SK-N-MC (cell line): Measurements from ENCODE around the gene BTC.
"Not testable (repeated sequence)": the region's sequence is repeated elsewhere in the genome, so short reads cannot be mapped to it uniquely, and the experiment has no call there.

Experiments used
- DNase-seq: peaks from one replicate; pipeline ENCODE4 v3.0.0-alpha.2; 2011; ENCODE audit warnings: low read depth, low spot score
- H3K27ac ChIP-seq: fragments of 200-600 bp; sonication (generic); 2 replicates; pipeline ENCODE4 v1.5.1; 2016; ENCODE audit warnings: mixed run types
- H3K36me3 ChIP-seq: fragments of 200-600 bp; sonication (generic); 2 replicates; pipeline ENCODE4 v1.6.1; 2017; ENCODE audit warnings: antibody characterized with exemption, low read length, mixed read lengths; ENCODE audit not compliant: insufficient read depth
- H3K4me3 ChIP-seq: fragments of 200-600 bp; sonication (generic); 2 replicates; pipeline ENCODE4 v1.5.1; 2016
- H3K9ac ChIP-seq: fragments of 200-600 bp; sonication (generic); 2 replicates; pipeline ENCODE4 v1.8.0; 2017; ENCODE audit warnings: mixed run types, mixed read lengths; ENCODE audit not compliant: insufficient read length
- H3K9me3 ChIP-seq: fragments of 200-600 bp; sonication (generic); 2 replicates; pipeline ENCODE4 v1.6.1; 2017; ENCODE audit warnings: low read depth, mild to moderate bottlenecking, antibody characterized with exemption, low read length, moderate library complexity, mixed read lengths
- EZH2 ChIP-seq: fragments of 200-600 bp; sonication (generic); IDR thresholded peaks from one replicate; pipeline ENCODE4 v1.6.1; 2017; ENCODE audit warnings: antibody characterized with exemption
- FOXP2 ChIP-seq: optimal IDR thresholded peaks from 2 replicates; pipeline ENCODE3; 2011; ENCODE audit warnings: mild to moderate bottlenecking, moderate library complexity; ENCODE audit not compliant: insufficient read depth; ENCODE audit errors: extremely low read length, control extremely low read depth
- POLR2AphosphoS5 ChIP-seq: IDR thresholded peaks from 2 replicates; pipeline ENCODE4 v1.6.1; 2012; ENCODE audit warnings: mild to moderate bottlenecking, low read depth, low read length, borderline replicate concordance

The BTC gene

GRCh38 chr4:74794382-74795010, at the start of gene BTC:
BTC (minus strand) TSS chr4:74794523; CDS start chr4:74794325, 198 bp downstream.
- no peak within 1 kb of the TSS for H3K4me3 ChIP-seq
- H3K9me3 ChIP-seq: no peaks in the 10 kb centered on the region
- H3K9ac ChIP-seq: no peak within 1 kb of the TSS
- TF ChIP-seq FOXP2 (no peak), POLR2AphosphoS5 (no peak), EZH2 (no peak)
- no peak within 1 kb of the TSS for H3K27ac ChIP-seq
- H3K36me3 ChIP-seq: no peaks in the 10 kb centered on the region
- DNase-seq: no peak

- Histone ChIP-seq H3K4me3 (no peak overlapping the region), H3K9me3 (no peaks in the 10 kb centered on the region), H3K36me3 (no peaks in the 10 kb centered on the region), H3K9ac (no peak overlapping the region), H3K27ac (no peak overlapping the region)
- DNase-seq: no peak
- TF ChIP-seq EZH2 (no peak), POLR2AphosphoS5 (no peak), FOXP2 (no peak)
Measured at GRCh38 chr4:74840936-74841509, 46.7 kb upstream of the BTC start.

GRCh38 chr4:74838746-74839370, 44.5 kb upstream of the BTC start:
- H3K36me3 ChIP-seq: no peaks in the 10 kb centered on the region
- no peak for DNase-seq
- TF ChIP-seq EZH2 (no peak), FOXP2 (no peak), POLR2AphosphoS5 (no peak)

GRCh38 chr4:74830928-74831327, 36.6 kb upstream of the BTC start:
- no peak overlapping the region for H3K4me3 ChIP-seq
- no peak overlapping the region for H3K9ac ChIP-seq
- TF ChIP-seq EZH2 (no peak), FOXP2 (no peak), POLR2AphosphoS5 (no peak)
- DNase-seq: no peak
- H3K27ac ChIP-seq: no peak overlapping the region
- no peaks in the 10 kb centered on the region for H3K9me3 ChIP-seq
- no peaks in the 10 kb centered on the region for H3K36me3 ChIP-seq

More at GRCh38 chr4:74838746-74839370, 44.5 kb upstream of the BTC start:
- H3K9me3 ChIP-seq: no peaks in the 10 kb centered on the region
- no peak overlapping the region for H3K4me3 ChIP-seq
- no peak overlapping the region for H3K27ac ChIP-seq
- no peak overlapping the region for H3K9ac ChIP-seq

GRCh38 chr4:74823194-74823593, 28.9 kb upstream of the BTC start:
- no peak for DNase-seq
- Histone ChIP-seq H3K36me3 (no peaks in the 10 kb centered on the region), H3K9me3 (no peaks in the 10 kb centered on the region), H3K27ac (no peak overlapping the region), H3K9ac (no peak overlapping the region), H3K4me3 (no peak overlapping the region)
- TF ChIP-seq FOXP2: no peak
- no peak for TF ChIP-seq POLR2AphosphoS5
- TF ChIP-seq EZH2: no peak

GRCh38 chr4:74822603-74823002, 28.3 kb upstream of the BTC start:
- Histone ChIP-seq H3K4me3 (no peak overlapping the region), H3K9me3 (no peaks in the 10 kb centered on the region), H3K36me3 (no peaks in the 10 kb centered on the region), H3K9ac (no peak overlapping the region), H3K27ac (no peak overlapping the region)
- TF ChIP-seq POLR2AphosphoS5 (no peak), FOXP2 (no peak), EZH2 (no peak)
- DNase-seq: no peak

- no peaks in the 10 kb centered on the region for H3K36me3 ChIP-seq
- no peak overlapping the region for H3K27ac ChIP-seq
- H3K9ac ChIP-seq: no peak overlapping the region
- H3K9me3 ChIP-seq: no peaks in the 10 kb centered on the region
- no peak for TF ChIP-seq POLR2AphosphoS5
- no peak for TF ChIP-seq EZH2
- no peak for TF ChIP-seq FOXP2
- no peak for DNase-seq
- no peak overlapping the region for H3K4me3 ChIP-seq
Measured at GRCh38 chr4:74821541-74821940, 27.2 kb upstream of the BTC start.

GRCh38 chr4:74814052-74814451, 19.7 kb upstream of the BTC start:
- no peaks in the 10 kb centered on the region for H3K36me3 ChIP-seq
- DNase-seq: no peak
- no peaks in the 10 kb centered on the region for H3K9me3 ChIP-seq
- H3K27ac ChIP-seq: no peak overlapping the region
- H3K4me3 ChIP-seq: no peak overlapping the region
- H3K9ac ChIP-seq: no peak overlapping the region
- TF ChIP-seq EZH2 (no peak), FOXP2 (no peak), POLR2AphosphoS5 (no peak)

- not testable (repeated sequence) for H3K9ac ChIP-seq, H3K36me3 ChIP-seq, H3K27ac ChIP-seq, H3K4me3 ChIP-seq, H3K9me3 ChIP-seq, DNase-seq
Measured at GRCh38 chr4:74812056-74812455, 17.7 kb upstream of the BTC start.
